A673 (cell line): Measurements from ENCODE around the gene C19orf53.

Experiments used
- EZH2 ChIP-seq: fragments of 200-600 bp; sonication (generic); IDR thresholded peaks from 2 replicates; pipeline ENCODE4 v1.6.1; 2017; ENCODE audit warnings: borderline replicate concordance, low read depth, mild to moderate bottlenecking, mixed read lengths, antibody characterized with exemption, low read length; ENCODE audit not compliant: poor library complexity, severe bottlenecking
- TF ChIP-seq, protein P1 (sequence below): fragments of 300-800, 200-600 bp; sonication (generic); conservative IDR thresholded peaks from 2 replicates; pipeline ENCODE4 v1.5.1; 2017; ENCODE audit warnings: low read depth, mild to moderate bottlenecking, antibody characterized with exemption, low read length, moderate library complexity, mixed read lengths

- TF ChIP-seq, protein P1, sequence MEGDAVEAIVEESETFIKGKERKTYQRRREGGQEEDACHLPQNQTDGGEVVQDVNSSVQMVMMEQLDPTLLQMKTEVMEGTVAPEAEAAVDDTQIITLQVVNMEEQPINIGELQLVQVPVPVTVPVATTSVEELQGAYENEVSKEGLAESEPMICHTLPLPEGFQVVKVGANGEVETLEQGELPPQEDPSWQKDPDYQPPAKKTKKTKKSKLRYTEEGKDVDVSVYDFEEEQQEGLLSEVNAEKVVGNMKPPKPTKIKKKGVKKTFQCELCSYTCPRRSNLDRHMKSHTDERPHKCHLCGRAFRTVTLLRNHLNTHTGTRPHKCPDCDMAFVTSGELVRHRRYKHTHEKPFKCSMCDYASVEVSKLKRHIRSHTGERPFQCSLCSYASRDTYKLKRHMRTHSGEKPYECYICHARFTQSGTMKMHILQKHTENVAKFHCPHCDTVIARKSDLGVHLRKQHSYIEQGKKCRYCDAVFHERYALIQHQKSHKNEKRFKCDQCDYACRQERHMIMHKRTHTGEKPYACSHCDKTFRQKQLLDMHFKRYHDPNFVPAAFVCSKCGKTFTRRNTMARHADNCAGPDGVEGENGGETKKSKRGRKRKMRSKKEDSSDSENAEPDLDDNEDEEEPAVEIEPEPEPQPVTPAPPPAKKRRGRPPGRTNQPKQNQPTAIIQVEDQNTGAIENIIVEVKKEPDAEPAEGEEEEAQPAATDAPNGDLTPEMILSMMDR: no peak
- no peak for TF ChIP-seq EZH2
Measured at GRCh38 chr19:13727798-13728197, 46.5 kb upstream of the C19orf53 start.
